ENCODE results near the gene JPH2. TPM values are rescaled to one million over a fixed set of nuclear protein-coding genes. Genes with fewer than 3 reads are reported as not detected.

The JPH2 gene
- polyA plus RNA-seq, 4 donors, result 0.22 to 15.0 (median 2.2) TPM

GRCh38 chr20:44097521-44098255, 89.3 kb downstream of the JPH2 start:
- 69 to 74% (median 74%) methylated on average over 14 of the region's 14 CpGs for WGBS, 3 donors
- Histone ChIP-seq H3K9me3 (ENCODE audit: control insufficient read depth in 2 of 2, insufficient read depth in 1 of 2, low read depth in 1 of 2, low read length in 1 of 2) (no peaks in the 10 kb centered on the region), H3K4me3 (ENCODE audit: low read depth in 1 of 3, low read length in 3 of 3) (no peak overlapping the region), H3K4me1 (ENCODE audit: control insufficient read depth in 3 of 3, insufficient read depth in 2 of 3, low read depth in 1 of 3, low read length in 2 of 3) (no peaks in the 10 kb centered on the region), H3K36me3 (ENCODE audit: control insufficient read depth in 3 of 3, insufficient read depth in 2 of 3, low read depth in 1 of 3, low read length in 3 of 3) (no peaks in the 10 kb centered on the region), H3K27me3 (ENCODE audit: control insufficient read depth in 3 of 3, insufficient read depth in 3 of 3, low read length in 3 of 3) (no peaks in the 10 kb centered on the region), H3K27ac (ENCODE audit: low read depth in 1 of 3, low read length in 2 of 3) (no peak overlapping the region)
- DNase-seq (no peak), FAIRE-seq (no peak)

- DNase-seq, result no peak
- FAIRE-seq, result no peak
- WGBS, 3 donors, result 77 to 80% (median 78%) methylated on average over 7 of the region's 7 CpGs
Measured at GRCh38 chr20:44095831-44096230, 91.2 kb downstream of the JPH2 start.

GRCh38 chr20:44093249-44093582, 93.8 kb downstream of the JPH2 start:
- no peaks in the 10 kb centered on the region for H3K36me3 ChIP-seq (ENCODE audit: control insufficient read depth in 3 of 3, insufficient read depth in 2 of 3, low read depth in 1 of 3, low read length in 3 of 3)
- no peaks in the 10 kb centered on the region for H3K9me3 ChIP-seq (ENCODE audit: control insufficient read depth in 2 of 2, insufficient read depth in 1 of 2, low read depth in 1 of 2, low read length in 1 of 2)
- no peak overlapping the region for H3K27ac ChIP-seq (ENCODE audit: low read depth in 1 of 3, low read length in 2 of 3)
- no peak for DNase-seq
- no peaks in the 10 kb centered on the region for H3K27me3 ChIP-seq (ENCODE audit: control insufficient read depth in 3 of 3, insufficient read depth in 3 of 3, low read length in 3 of 3)
- no peak overlapping the region for H3K4me3 ChIP-seq (ENCODE audit: low read depth in 1 of 3, low read length in 3 of 3)
- no peaks in the 10 kb centered on the region for H3K4me1 ChIP-seq (ENCODE audit: control insufficient read depth in 3 of 3, insufficient read depth in 2 of 3, low read depth in 1 of 3, low read length in 2 of 3)
- no peak for FAIRE-seq
- 65 to 78% (median 71%) methylated on average over 2 of the region's 2 CpGs for WGBS, 3 donors

More at GRCh38 chr20:44095831-44096230, 91.2 kb downstream of the JPH2 start:
- Histone ChIP-seq H3K36me3 (ENCODE audit: control insufficient read depth in 3 of 3, insufficient read depth in 2 of 3, low read depth in 1 of 3, low read length in 3 of 3) (no peaks in the 10 kb centered on the region), H3K27me3 (ENCODE audit: control insufficient read depth in 3 of 3, insufficient read depth in 3 of 3, low read length in 3 of 3) (no peaks in the 10 kb centered on the region), H3K4me1 (ENCODE audit: control insufficient read depth in 3 of 3, insufficient read depth in 2 of 3, low read depth in 1 of 3, low read length in 2 of 3) (no peaks in the 10 kb centered on the region), H3K9me3 (ENCODE audit: control insufficient read depth in 2 of 2, insufficient read depth in 1 of 2, low read depth in 1 of 2, low read length in 1 of 2) (no peaks in the 10 kb centered on the region), H3K4me3 (ENCODE audit: low read depth in 1 of 3, low read length in 3 of 3) (no peak overlapping the region), H3K27ac (ENCODE audit: low read depth in 1 of 3, low read length in 2 of 3) (no peak overlapping the region)

- DNase-seq, result peak; percentile 21 to 28
- H3K36me3 ChIP-seq (ENCODE audit: control insufficient read depth in 3 of 3, insufficient read depth in 2 of 3, low read depth in 1 of 3, low read length in 3 of 3), result no peaks in the 10 kb centered on the region
- no peaks in the 10 kb centered on the region for H3K4me1 ChIP-seq (ENCODE audit: control insufficient read depth in 3 of 3, insufficient read depth in 2 of 3, low read depth in 1 of 3, low read length in 2 of 3)
- H3K4me3 ChIP-seq (ENCODE audit: low read depth in 1 of 3, low read length in 3 of 3), result no peak overlapping the region
- no peak for FAIRE-seq
- H3K9me3 ChIP-seq (ENCODE audit: control insufficient read depth in 2 of 2, insufficient read depth in 1 of 2, low read depth in 1 of 2, low read length in 1 of 2), result no peaks in the 10 kb centered on the region
- no peak overlapping the region for H3K27ac ChIP-seq (ENCODE audit: low read depth in 1 of 3, low read length in 2 of 3)
- 57 to 65% (median 60%) methylated on average over 9 of the region's 9 CpGs for WGBS, 3 donors
- no peaks in the 10 kb centered on the region for H3K27me3 ChIP-seq (ENCODE audit: control insufficient read depth in 3 of 3, insufficient read depth in 3 of 3, low read length in 3 of 3)
Measured at GRCh38 chr20:44092551-44093248, 94.3 kb downstream of the JPH2 start.

- no peaks in the 10 kb centered on the region for H3K9me3 ChIP-seq (ENCODE audit: control insufficient read depth in 2 of 2, insufficient read depth in 1 of 2, low read depth in 1 of 2, low read length in 1 of 2)
- no peaks in the 10 kb centered on the region for H3K4me1 ChIP-seq (ENCODE audit: control insufficient read depth in 3 of 3, insufficient read depth in 2 of 3, low read depth in 1 of 3, low read length in 2 of 3)
- FAIRE-seq (no peak), DNase-seq (no peak)
- H3K27ac ChIP-seq (ENCODE audit: low read depth in 1 of 3, low read length in 2 of 3), result no peak overlapping the region
- no peaks in the 10 kb centered on the region for H3K36me3 ChIP-seq (ENCODE audit: control insufficient read depth in 3 of 3, insufficient read depth in 2 of 3, low read depth in 1 of 3, low read length in 3 of 3)
- no peak overlapping the region for H3K4me3 ChIP-seq (ENCODE audit: low read depth in 1 of 3, low read length in 3 of 3)
- no peaks in the 10 kb centered on the region for H3K27me3 ChIP-seq (ENCODE audit: control insufficient read depth in 3 of 3, insufficient read depth in 3 of 3, low read length in 3 of 3)
- 63 to 69% (median 65%) methylated on average over 4 of the region's 4 CpGs for WGBS, 3 donors
Measured at GRCh38 chr20:44091026-44091425, 96.0 kb downstream of the JPH2 start.

- 53 to 62% (median 56%) methylated on average over 7 of the region's 7 CpGs for WGBS, 3 donors
- H3K27ac ChIP-seq (ENCODE audit: low read depth in 1 of 3, low read length in 2 of 3), result no peak overlapping the region
- no peaks in the 10 kb centered on the region for H3K9me3 ChIP-seq (ENCODE audit: control insufficient read depth in 2 of 2, insufficient read depth in 1 of 2, low read depth in 1 of 2, low read length in 1 of 2)
- no peak for FAIRE-seq
- no peak overlapping the region for H3K4me3 ChIP-seq (ENCODE audit: low read depth in 1 of 3, low read length in 3 of 3)
- no peaks in the 10 kb centered on the region for H3K4me1 ChIP-seq (ENCODE audit: control insufficient read depth in 3 of 3, insufficient read depth in 2 of 3, low read depth in 1 of 3, low read length in 2 of 3)
- H3K36me3 ChIP-seq (ENCODE audit: control insufficient read depth in 3 of 3, insufficient read depth in 2 of 3, low read depth in 1 of 3, low read length in 3 of 3), result no peaks in the 10 kb centered on the region
- peak in 1 of 2 donors; percentile 37 for DNase-seq
- H3K27me3 ChIP-seq (ENCODE audit: control insufficient read depth in 3 of 3, insufficient read depth in 3 of 3, low read length in 3 of 3), result no peaks in the 10 kb centered on the region
Measured at GRCh38 chr20:44089987-44090674, 96.9 kb downstream of the JPH2 start.

- H3K36me3 ChIP-seq (ENCODE audit: control insufficient read depth in 3 of 3, insufficient read depth in 2 of 3, low read depth in 1 of 3, low read length in 3 of 3), result no peaks in the 10 kb centered on the region
- no peaks in the 10 kb centered on the region for H3K9me3 ChIP-seq (ENCODE audit: control insufficient read depth in 2 of 2, insufficient read depth in 1 of 2, low read depth in 1 of 2, low read length in 1 of 2)
- H3K27ac ChIP-seq (ENCODE audit: low read depth in 1 of 3, low read length in 2 of 3), result no peak overlapping the region
- WGBS, 3 donors, result 73 to 90% (median 88%) methylated on average over 4 of the region's 4 CpGs
- H3K4me1 ChIP-seq (ENCODE audit: control insufficient read depth in 3 of 3, insufficient read depth in 2 of 3, low read depth in 1 of 3, low read length in 2 of 3), result no peaks in the 10 kb centered on the region
- no peak overlapping the region for H3K4me3 ChIP-seq (ENCODE audit: low read depth in 1 of 3, low read length in 3 of 3)
- DNase-seq (no peak), FAIRE-seq (no peak)
- no peaks in the 10 kb centered on the region for H3K27me3 ChIP-seq (ENCODE audit: control insufficient read depth in 3 of 3, insufficient read depth in 3 of 3, low read length in 3 of 3)
Measured at GRCh38 chr20:44087857-44088120, 99.2 kb downstream of the JPH2 start.

GRCh38 chr20:44087051-44087856, 99.7 kb downstream of the JPH2 start:
- FAIRE-seq (no peak), DNase-seq (no peak)
- H3K4me3 ChIP-seq (ENCODE audit: low read depth in 1 of 3, low read length in 3 of 3), result no peak overlapping the region
- WGBS, 3 donors, result 81 to 89% (median 84%) methylated on average over 15 of the region's 15 CpGs
- no peak overlapping the region for H3K27ac ChIP-seq (ENCODE audit: low read depth in 1 of 3, low read length in 2 of 3)
- no peaks in the 10 kb centered on the region for H3K9me3 ChIP-seq (ENCODE audit: control insufficient read depth in 2 of 2, insufficient read depth in 1 of 2, low read depth in 1 of 2, low read length in 1 of 2)
- H3K27me3 ChIP-seq (ENCODE audit: control insufficient read depth in 3 of 3, insufficient read depth in 3 of 3, low read length in 3 of 3), result no peaks in the 10 kb centered on the region
- no peaks in the 10 kb centered on the region for H3K4me1 ChIP-seq (ENCODE audit: control insufficient read depth in 3 of 3, insufficient read depth in 2 of 3, low read depth in 1 of 3, low read length in 2 of 3)
- H3K36me3 ChIP-seq (ENCODE audit: control insufficient read depth in 3 of 3, insufficient read depth in 2 of 3, low read depth in 1 of 3, low read length in 3 of 3), result no peaks in the 10 kb centered on the region

All from small intestine (tissue), 7 donors.